Endothelial cell of umbilical vein (primary cell): ENCODE data around the gene ABTB2. TPM values are rescaled to one million over a fixed set of nuclear protein-coding genes. Genes with fewer than 3 reads are reported as not detected.

Experiments
- BruUV-seq: library from RNA; stranded (reverse); fragments of 400-500 nt; replicated peaks from 2 replicates; lab custom pipeline; 2021; lab: Mats Ljungman, UMichigan
- CTCF ChIA-PET: fragments of 300-600, 350-600 bp; sonication (Branson Sonifier 250); formaldehyde crosslinking; loops from one replicate; lab custom pipeline; 2021; ENCODE audit warnings: antibody characterized with exemption, inconsistent platforms; lab: Charles Lee
- POLR2A ChIA-PET: fragments of 300-600, 350-600 bp; sonication (Branson Sonifier 250); formaldehyde crosslinking; loops from one replicate; lab custom pipeline; 2021; ENCODE audit warnings: antibody characterized with exemption, inconsistent platforms; lab: Charles Lee
- DNase-seq: peaks from one replicate; pipeline ENCODE4 v3.0.0-alpha.2; 2011; ENCODE audit warnings: low read depth, low spot score
- FAIRE-seq: peaks from 2 replicates; lab custom pipeline; 2011; peaks lifted over from hg19 to GRCh38; lab: Jason Lieb, UNC
- H2AFZ ChIP-seq: 2 replicates; pipeline ENCODE4 v1.6.0; 2012; ENCODE audit warnings: low read depth, low read length, control low read depth, inconsistent platforms
- H3K27ac ChIP-seq: 2 replicates; pipeline ENCODE4 v1.5.1; 2011; ENCODE audit warnings: low read depth, mild to moderate bottlenecking, control low read depth, low read length, moderate library complexity; ENCODE audit not compliant: insufficient read depth
- H3K27me3 ChIP-seq, 2 experiments: 2 replicates each; pipeline versions ENCODE4 v1.6.0 to v1.6.1; 2011; ENCODE audit warnings: low read length in 2 of 2, mixed read lengths in 1 of 2; ENCODE audit not compliant: control insufficient read depth in 2 of 2, insufficient read depth in 2 of 2
- H3K36me3 ChIP-seq, 2 experiments: 2 replicates in 1 of 2; 3 replicates in 1 of 2; pipeline ENCODE4 v1.5.1; 2011; ENCODE audit warnings: low read length in 2 of 2, mild to moderate bottlenecking in 1 of 2, moderate library complexity in 1 of 2; ENCODE audit not compliant: control insufficient read depth in 2 of 2, insufficient read depth in 2 of 2; ENCODE audit errors: extremely low read depth in 1 of 2
- H3K4me1 ChIP-seq: 3 replicates; pipeline ENCODE4 v1.5.1; 2011; ENCODE audit warnings: mild to moderate bottlenecking, low read length; ENCODE audit not compliant: control insufficient read depth, insufficient read depth; ENCODE audit errors: extremely low read depth
- H3K4me2 ChIP-seq: 2 replicates; pipeline ENCODE4 v1.6.1; 2011; ENCODE audit warnings: low read length, control low read depth, mixed read lengths; ENCODE audit not compliant: insufficient read depth
- H3K4me3 ChIP-seq, 3 experiments: fragments of 200-600 bp in 1 of 3; sonication (generic), shearing (Covaris generic) in 1 of 3; replicated peaks in 1 of 3; 2 replicates each; pipeline ENCODE4 v1.5.1; 2011 to 2016; ENCODE audit warnings: control low read depth in 3 of 3, low read length in 3 of 3, mild to moderate bottlenecking in 2 of 3, inconsistent platforms in 1 of 3, low read depth in 1 of 3, moderate library complexity in 1 of 3; ENCODE audit not compliant: insufficient read depth in 1 of 3
- H3K79me2 ChIP-seq: 2 replicates; pipeline ENCODE4 v1.6.0; 2012; ENCODE audit warnings: low read length, inconsistent platforms; ENCODE audit not compliant: control insufficient read depth, insufficient read depth
- H3K9ac ChIP-seq: replicated peaks from 2 replicates; pipeline ENCODE3; 2011; ENCODE audit warnings: low read length, control low read depth; ENCODE audit not compliant: insufficient read depth; ENCODE audit errors: extremely low read depth
- H3K9me1 ChIP-seq: replicated peaks from 3 replicates; pipeline ENCODE4 v1.6.0; 2011; ENCODE audit warnings: mild to moderate bottlenecking, low read length; ENCODE audit not compliant: control insufficient read depth, insufficient read depth; ENCODE audit errors: extremely low read depth
- H3K9me3 ChIP-seq: replicated peaks from 2 replicates; pipeline ENCODE4 v1.5.1; 2012; ENCODE audit warnings: low read length, inconsistent platforms; ENCODE audit not compliant: control insufficient read depth, insufficient read depth
- H4K20me1 ChIP-seq: replicated peaks from 2 replicates; pipeline ENCODE3; 2011; ENCODE audit warnings: mild to moderate bottlenecking, low read length; ENCODE audit not compliant: control insufficient read depth, insufficient read depth; ENCODE audit errors: extremely low read depth
- CTCF ChIP-seq, 2 donors: IDR thresholded peaks; 1 replicate in 1 of 2; 2 replicates in 1 of 2; pipeline ENCODE4 v1.5.1; 2011; ENCODE audit warnings: low read length in 2 of 2, mild to moderate bottlenecking in 2 of 2, moderate library complexity in 2 of 2, control low read depth in 1 of 2, inconsistent platforms in 1 of 2, low read depth in 1 of 2; ENCODE audit not compliant: insufficient read depth in 1 of 2; ENCODE audit errors: extremely low read depth in 1 of 2
- EZH2 ChIP-seq: IDR thresholded peaks from 2 replicates; pipeline ENCODE4 v1.6.1; 2012; ENCODE audit warnings: borderline replicate concordance, low read depth, mild to moderate bottlenecking, moderate library complexity, low read length, inconsistent platforms; ENCODE audit not compliant: severe bottlenecking
- FOS ChIP-seq: IDR thresholded peaks from 2 replicates; pipeline ENCODE4 v1.6.1; 2011; ENCODE audit warnings: mild to moderate bottlenecking, low read length, moderate library complexity, borderline replicate concordance; ENCODE audit not compliant: insufficient read depth
- GATA2 ChIP-seq: IDR thresholded peaks from 2 replicates; pipeline ENCODE4 v1.7.0; 2011; ENCODE audit warnings: low read depth, mild to moderate bottlenecking, moderate library complexity, mixed read lengths, low read length; ENCODE audit not compliant: insufficient read length, insufficient read depth
- JUN ChIP-seq: IDR thresholded peaks from 2 replicates; pipeline ENCODE4 v1.6.1; 2011; ENCODE audit warnings: borderline replicate concordance, low read depth; ENCODE audit not compliant: insufficient read length, insufficient read depth
- MAX ChIP-seq: IDR thresholded peaks from 2 replicates; pipeline ENCODE4 v1.6.1; 2011; ENCODE audit not compliant: insufficient read depth, insufficient read length
- MYC ChIP-seq: IDR thresholded peaks from one replicate; pipeline ENCODE4 v1.6.1; 2011; ENCODE audit warnings: mild to moderate bottlenecking, low read depth, low read length
- POLR2A ChIP-seq: IDR thresholded peaks from 2 replicates; pipeline ENCODE4 v1.6.1; 2012; ENCODE audit warnings: low read depth, mild to moderate bottlenecking, control low read depth, low read length
- POLR2AphosphoS5 ChIP-seq: IDR thresholded peaks from 2 replicates; pipeline ENCODE4 v1.6.1; 2012; ENCODE audit warnings: low read depth, mild to moderate bottlenecking, control low read depth, low read length, moderate library complexity; ENCODE audit not compliant: insufficient read depth
- dilution Hi-C: fragments of 300-500 bp; cut with MboI; formaldehyde crosslinking; loops from one replicate; pipeline ENCODE4 v1.15.0; 2019; ENCODE audit warnings: low sequenced_read_pairs; ENCODE audit not compliant: extremely low pct_ligation_motif_present
- intact Hi-C: fragments of 100-400 bp; cut with micrococcal nuclease; formaldehyde crosslinking; loops from one replicate; pipeline ENCODE4 v1.10.0; 2022
- polyA plus RNA-seq, 4 experiments: library from polyadenylated mRNA; depleted of rRNA in 3 of 4; stranded (reverse) in 3 of 4; unstranded in 1 of 4; fragments of >200 nt; gene quantifications; 2 replicates each; pipeline versions ENCODE4 v1.2.1 to v1.2.3, GENCODE V29; 2011 to 2012; ENCODE audit warnings: missing spikeins in 1 of 4
- total RNA-seq: library from RNA; stranded (reverse); gene quantifications from 2 replicates; pipeline ENCODE4 v1.2.3, GENCODE V29; 2021

Gene ABTB2
- total and polyA plus RNA-seq, 2 donors (not counting 3 experiments of a cell fraction or from before 2014, with no cell fraction given): 0.11 to 0.14 TPM

- CTCF ChIA-PET: no interaction called here
- no peak overlapping the region for H3K27ac ChIP-seq
- intact Hi-C loops: no loop called here
- no peaks in the 10 kb centered on the region for H3K9me1 ChIP-seq
- DNase-seq (no peak), FAIRE-seq (no peak)
- no peaks in the 10 kb centered on the region for H4K20me1 ChIP-seq
- no peak overlapping the region for H3K4me2 ChIP-seq
- POLR2A ChIA-PET: no interaction called here
- no peak overlapping the region for H2AFZ ChIP-seq
- no peaks in the 10 kb centered on the region for H3K9me3 ChIP-seq
- H3K4me3 ChIP-seq: no peak overlapping the region
- dilution Hi-C loops: no loop called here
- BruUV-seq: no TSS peak
- no peaks in the 10 kb centered on the region for H3K79me2 ChIP-seq
- no peak overlapping the region for H3K9ac ChIP-seq
- TF ChIP-seq POLR2AphosphoS5: no peak
- TF ChIP-seq MAX: no peak
- TF ChIP-seq POLR2A: no peak
- no peak for TF ChIP-seq JUN
- no peak for TF ChIP-seq CTCF (IDR thresholded peaks at IDR 0.05; ENCODE audit: extremely low read depth in 1 of 2, insufficient read depth in 1 of 2, low read depth in 1 of 2, low read length in 2 of 2)
- no peak for TF ChIP-seq EZH2
- TF ChIP-seq FOS: no peak
- no peak for TF ChIP-seq MYC
- no peak for TF ChIP-seq GATA2
- no peaks in the 10 kb centered on the region for H3K27me3 ChIP-seq
- H3K4me1 ChIP-seq: no peaks in the 10 kb centered on the region
- no peaks in the 10 kb centered on the region for H3K36me3 ChIP-seq
These were observed 42.9 kb downstream of the ABTB2 start for GRCh38 chr11:34314936-34315335.
